GM21737 (cell line): ENCODE data around the gene GRHL1.

ENCODE experiments used
- ATAC-seq: cut with Tn5 transposase; IDR thresholded peaks from one replicate; pipeline ENCODE4 v1.9.1; 2021; ENCODE audit warnings: mild to moderate bottlenecking, moderate library complexity; ENCODE audit not compliant: unreplicated experiment

GRHL1 gene

DNA sequence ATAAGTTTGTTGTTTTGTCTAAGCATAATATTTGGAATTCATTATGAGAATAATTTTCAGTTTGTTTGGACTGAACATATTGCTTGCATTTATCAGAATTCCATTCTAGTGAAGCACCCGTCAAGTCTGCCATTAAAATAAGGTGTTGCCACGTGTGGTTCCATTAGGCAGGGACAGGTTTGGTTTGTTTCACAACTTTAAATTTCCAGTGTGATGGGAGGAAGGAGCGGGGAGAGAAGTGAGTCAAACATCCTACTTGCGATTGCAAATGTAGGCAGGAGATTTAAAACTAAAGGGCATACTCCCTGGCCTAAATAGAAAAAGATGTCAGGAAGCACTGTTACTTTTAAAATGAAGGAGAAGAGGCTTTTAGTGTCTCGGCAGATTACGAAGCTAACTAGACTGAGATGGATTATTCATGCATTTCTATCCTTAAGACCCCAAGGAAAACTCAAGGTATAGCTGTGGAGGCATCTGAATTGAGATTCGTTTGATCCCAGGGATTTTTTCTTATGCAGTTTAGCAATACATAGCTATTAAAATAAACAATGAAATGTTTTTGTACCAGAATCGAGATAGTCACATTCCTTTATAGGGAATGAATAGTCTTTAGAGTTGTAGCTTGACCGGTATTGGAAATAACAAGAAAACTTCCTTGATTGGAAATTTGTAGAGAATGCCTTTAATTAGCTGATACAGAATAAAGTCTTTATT, 19.8 kb downstream of the GRHL1 start:
- no peak for ATAC-seq

DNA sequence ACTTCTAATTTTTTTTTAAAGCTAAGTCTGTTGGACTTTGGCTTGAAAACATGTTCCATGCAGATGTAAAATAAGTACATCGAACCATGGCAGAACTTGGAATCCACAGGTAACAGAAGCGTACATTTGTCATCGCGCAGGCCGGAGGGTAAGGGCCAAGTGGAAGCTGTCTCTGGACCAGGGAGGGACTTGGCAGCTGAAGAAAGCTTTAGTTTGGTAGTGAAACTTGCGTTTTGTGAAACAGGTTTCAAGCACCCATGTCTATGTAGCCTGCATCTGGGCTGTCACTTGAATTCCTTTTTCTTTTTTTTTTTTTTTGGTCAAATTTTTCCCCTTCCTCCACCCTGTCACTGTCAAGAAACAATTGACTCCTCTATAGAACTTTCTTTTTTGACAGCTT, 20.4 kb downstream of the GRHL1 start:
- ATAC-seq: no peak

DNA sequence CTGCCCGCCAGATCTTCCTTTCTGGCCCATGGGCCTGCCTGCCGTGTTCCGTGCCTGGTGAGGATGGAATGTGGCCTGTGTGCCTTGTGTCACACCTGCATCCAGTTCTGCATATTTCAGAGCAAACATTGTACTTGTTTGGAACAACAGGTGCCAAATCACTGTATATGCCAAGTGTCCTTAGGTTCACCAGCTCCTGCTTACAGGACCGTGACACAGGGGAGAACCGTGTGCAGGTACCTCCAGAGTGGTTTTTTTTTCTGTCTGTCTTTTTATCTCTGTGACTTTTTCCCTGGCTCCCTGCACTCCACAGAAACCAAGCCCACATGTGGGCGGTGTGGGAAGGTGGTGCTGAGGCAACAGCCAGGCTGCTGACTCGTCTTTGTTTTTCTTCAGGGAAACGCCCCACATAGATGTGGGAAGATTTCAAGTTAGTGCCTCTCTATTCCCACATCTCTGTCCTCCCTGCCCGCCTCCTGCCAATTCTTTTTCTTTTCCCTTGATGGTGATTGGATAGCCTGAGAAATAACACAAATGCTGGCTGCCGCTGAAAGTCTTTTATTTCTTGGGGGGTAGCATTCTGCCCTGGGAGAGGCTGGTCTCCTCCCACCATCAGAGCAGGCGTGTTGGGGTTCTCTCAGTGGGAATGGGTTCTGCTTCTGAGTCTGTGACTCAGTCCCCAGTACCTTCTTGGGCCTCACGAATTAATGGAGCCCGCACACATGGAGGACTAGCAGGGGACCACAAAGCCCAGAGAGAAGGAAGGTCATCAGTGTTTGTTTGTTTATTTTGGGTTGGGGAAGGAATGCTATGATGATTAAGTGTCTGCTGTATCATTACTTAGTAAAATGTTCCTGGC, 21.4 kb downstream of the GRHL1 start:
- no peak for ATAC-seq

DNA sequence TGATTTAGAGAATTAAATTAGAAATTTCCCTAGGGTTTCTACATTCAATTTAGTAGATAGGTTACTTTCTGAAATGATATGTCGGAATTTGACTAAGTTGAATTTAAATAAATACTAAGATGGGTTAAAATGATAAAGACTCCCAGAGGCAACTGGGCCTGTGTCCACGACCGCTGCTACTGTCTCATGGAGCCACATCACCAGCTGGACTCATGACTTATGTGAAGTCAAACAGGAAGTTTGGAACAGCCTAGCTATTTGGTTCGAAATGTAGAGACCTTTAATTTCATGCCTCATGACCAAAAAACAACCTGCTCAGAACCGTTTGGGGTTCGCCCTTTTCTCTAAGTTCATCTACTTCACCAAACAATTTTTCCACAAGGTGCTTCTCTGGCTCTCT, 22.2 kb downstream of the GRHL1 start:
- ATAC-seq: no peak

DNA sequence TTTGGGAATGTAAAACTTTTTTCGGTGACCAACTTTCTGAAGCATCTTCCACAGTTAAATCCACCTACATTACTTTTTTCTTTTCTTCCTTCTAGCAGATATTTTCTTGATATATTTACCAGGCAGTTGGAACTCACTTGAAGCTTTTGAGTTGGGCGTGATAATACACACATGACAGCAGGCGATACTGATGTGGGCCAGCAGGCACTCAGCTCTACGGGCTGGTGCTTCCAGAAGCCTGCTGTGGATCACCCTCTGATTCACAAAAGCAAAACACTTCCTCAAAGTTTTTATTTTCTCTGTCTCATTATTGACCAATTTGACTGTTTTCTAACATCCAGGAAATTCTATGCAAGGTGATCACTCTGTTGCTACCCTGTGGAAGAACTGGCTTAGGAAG, 22.9 kb downstream of the GRHL1 start:
- ATAC-seq: no peak

DNA sequence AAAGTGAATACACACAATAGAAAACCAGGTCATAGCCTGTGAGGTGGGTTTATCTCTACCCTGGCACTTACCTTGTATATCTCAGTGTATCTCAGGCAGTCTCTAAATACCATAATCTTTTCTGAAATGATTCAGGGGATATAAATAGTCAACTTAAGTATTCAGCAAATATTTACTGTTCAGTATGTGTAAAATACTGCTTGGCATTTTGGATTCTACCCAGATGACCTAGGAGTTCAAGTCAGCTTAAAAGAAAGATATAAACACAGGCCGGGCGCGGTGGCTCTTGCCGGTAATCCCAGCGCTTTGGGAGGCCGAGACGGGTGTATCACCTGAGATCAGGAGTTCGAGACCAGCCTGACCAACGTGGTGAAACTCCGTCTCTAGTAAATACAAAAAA, 23.8 kb downstream of the GRHL1 start:
- no peak for ATAC-seq

DNA sequence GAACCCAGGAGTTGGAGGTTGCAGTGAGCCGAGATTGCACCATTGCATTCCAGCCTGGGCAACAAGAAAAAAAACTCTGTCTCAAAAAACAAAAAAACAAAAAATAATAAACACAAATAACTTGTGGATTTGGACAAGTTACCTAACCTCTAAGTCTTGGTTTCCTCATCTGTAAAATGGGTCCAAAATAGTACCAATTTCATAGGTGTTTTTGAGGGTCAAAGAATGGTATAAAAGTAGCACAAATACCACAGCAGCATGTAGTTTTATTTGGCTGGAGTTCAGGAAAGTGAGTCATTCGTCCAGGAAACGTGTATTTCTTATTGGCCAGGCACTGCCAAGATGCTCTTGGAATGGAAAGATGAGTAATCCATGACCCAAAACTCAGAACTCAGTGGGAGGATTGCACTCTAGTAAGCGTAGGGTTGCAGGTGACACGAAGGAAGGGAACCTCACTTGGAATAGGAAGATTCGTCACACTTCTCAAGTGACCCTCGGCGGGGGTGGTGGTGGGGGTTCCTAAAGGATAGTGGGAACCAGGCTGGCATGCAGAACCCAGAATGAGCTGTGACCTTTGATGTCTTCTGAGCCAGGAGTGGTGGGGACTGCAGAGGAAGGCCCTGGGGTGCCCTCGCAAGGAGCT, 24.4 kb downstream of the GRHL1 start:
- ATAC-seq: no peak

DNA sequence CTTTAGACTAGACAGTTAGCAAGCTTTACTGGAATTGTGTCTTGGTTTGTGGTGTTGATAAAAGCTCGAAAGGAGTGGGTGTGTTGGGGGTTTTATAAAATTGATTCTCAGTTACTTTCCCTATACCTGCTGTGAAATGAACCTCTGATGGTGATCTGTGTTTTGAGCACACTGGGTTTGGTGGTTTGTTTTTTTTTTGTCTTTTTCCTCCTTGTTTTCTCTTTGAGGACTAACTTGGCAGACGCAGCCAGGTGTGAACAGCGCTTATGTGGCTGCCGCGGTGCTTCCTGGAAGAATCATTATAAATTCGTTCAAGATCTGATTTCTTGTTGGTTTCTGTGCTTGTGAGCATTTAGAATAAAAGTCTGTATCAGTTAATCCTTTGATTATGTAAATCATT, 28.5 kb downstream of the GRHL1 start:
- ATAC-seq: no peak

DNA sequence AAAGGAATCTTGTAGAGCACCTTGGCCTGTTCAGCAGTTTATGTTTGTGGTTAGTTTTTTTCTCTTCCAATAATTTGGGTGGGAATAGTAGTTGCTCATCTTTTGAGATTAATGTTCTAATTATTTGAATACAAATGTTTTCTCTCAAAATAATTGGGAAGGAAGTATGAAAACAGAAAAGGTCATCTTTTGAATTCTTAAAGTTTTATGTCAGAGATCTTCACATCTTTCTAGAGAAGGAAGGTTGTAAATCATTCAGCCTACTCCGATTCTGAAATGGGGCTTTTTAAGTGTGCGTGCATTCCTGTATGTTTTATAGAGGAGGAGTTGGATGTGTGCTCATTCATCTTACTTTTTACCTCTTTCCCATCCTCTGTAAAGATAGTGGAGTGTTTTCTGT, 29.0 kb downstream of the GRHL1 start:
- no peak for ATAC-seq

DNA sequence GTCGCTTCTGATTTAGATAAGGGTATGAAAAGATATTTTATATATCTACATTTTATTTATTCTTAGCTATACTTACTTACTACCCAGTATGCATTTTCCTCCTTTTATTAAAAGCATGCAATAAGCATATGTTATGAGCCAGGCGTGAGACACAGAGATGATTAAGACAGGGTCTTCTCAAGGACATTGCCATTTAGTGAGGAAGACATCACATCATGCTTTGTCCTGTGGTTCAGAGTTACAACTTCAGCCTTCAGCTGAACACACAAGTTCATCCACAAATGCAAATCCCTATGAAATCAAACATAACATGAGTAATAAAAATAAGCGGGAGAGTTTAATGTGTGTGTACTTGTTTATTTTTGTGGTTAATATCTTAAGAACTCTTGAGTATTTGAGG, 30.2 kb downstream of the GRHL1 start:
- no peak for ATAC-seq

DNA sequence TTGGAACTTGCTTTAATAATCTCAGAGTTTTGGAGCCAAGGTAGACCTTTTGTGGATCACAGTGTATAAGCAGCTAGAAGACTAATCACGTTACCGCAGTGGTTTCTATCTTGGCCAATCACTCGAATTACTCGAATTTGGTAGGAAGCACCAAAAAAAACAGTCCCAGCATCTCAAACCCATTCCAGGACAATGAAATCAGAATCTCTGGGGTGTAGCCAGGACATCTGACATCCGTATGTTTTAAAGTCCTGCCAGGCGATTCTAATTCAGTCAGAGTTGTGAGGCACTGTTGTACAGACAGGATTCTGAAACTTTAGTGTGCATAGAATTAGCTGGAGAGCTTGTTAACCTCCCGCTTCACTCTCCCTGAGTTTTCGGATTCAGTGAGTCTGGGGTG, 30.8 kb downstream of the GRHL1 start:
- no peak for ATAC-seq

DNA sequence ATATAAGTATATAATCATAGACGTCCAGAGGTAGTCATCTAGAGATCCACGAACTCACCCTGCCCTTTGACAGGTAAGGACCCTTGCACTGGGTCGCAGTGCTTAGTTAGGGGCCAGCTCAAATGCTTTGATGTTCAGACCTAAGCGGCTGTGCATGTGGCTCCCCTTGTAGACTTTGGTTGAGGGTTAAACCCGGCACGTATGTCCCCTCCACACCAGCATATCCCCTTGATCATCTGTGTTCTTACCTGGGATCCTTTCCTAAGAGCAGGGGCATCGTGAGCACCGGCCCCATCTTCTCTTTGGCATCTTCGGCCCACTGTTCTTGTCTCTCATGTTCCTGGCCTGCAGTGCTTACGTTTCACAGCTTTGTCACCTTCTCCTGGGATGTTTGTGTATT, 31.4 kb downstream of the GRHL1 start:
- no peak for ATAC-seq

DNA sequence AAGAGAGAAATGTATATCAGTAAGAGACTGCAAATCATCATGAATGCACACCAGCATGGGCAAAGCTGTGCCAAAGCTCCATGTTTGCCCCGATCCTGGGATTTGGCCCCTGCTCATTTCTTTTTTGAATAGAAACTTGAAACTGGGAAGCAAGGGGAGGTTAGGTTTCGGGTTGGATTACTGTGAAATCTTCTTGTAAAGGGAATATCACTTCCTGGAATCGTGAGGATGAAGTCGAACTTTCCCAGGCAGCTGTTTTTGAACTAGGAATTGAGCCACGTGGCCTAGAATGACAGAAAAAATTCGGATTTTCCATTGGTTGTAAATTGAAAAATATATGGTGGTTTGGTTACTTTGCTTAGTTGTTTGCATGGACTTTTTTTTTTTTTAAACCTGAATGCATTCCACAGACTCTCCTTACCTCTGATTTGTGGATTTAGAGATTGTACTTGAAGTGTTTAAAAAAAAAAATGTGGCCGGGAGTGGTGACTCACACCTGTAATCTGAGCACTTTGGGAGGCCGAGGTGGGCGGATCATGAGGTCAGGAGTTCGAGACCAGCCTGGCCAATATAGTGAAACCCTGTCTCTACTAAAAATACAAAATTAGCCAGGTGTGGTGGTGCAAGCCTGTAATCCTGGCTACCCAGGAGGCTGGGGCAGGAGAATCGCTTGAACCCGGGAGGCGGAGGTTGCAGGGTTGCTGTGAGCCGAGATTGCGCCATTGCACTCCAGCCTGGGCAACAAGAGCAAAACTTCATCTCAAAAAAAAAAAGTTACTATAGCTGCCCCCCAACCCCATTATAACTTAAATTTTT, 32.1 kb downstream of the GRHL1 start:
- ATAC-seq: no peak

DNA sequence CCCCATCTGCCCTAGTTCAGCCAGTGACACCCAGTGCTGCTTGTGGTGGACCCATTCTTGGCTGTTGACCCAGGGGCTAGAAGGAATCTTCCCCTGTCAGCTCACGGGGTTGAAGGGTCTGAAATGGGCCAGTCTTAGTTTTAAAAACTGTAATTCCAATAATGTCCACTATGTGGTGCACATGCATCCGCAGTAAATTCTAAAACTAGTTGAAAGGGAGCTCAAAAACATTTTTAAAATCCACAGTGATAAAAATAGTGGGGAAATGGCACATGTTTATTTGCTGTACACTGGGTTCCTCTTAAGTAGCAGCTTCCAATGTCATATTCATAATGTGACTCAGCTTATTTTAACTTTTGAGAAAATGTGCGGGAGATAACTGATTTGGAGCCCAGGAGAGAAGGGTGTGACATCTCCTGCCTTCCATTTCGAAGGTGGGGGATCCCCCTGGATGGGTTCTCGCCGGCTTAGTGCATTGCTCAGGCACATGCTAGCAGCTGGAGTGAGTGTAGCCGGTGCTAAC, 32.8 kb downstream of the GRHL1 start:
- ATAC-seq: no peak

DNA sequence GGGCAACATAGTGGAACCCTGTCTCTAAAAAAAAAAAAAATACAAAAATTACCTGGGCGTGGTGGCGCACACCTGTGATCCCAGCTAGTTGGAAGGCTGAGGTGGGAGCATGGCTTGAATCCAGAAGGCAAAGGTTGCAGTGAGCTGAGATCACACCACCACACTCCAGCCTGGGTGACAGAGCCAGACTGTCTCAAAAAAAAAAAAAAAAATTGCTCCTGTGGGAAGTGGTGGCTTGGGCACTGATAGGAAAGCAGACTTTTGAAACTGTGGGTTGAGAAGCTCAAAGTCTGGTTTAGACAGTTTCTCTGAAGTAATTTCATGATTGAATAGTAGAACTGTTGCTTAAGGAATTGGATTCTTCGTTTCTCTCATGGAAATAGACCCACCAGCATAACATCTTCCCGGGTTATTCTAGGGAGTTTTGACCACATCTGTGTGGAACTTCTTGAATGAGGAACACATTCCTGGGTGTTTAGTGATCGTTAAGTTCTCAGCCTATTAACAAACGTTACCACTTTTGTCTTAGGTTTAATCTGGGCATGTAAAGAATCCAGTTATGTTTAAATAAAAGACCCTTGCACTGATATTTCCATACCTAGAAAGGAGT, 33.5 kb downstream of the GRHL1 start:
- no peak for ATAC-seq

DNA sequence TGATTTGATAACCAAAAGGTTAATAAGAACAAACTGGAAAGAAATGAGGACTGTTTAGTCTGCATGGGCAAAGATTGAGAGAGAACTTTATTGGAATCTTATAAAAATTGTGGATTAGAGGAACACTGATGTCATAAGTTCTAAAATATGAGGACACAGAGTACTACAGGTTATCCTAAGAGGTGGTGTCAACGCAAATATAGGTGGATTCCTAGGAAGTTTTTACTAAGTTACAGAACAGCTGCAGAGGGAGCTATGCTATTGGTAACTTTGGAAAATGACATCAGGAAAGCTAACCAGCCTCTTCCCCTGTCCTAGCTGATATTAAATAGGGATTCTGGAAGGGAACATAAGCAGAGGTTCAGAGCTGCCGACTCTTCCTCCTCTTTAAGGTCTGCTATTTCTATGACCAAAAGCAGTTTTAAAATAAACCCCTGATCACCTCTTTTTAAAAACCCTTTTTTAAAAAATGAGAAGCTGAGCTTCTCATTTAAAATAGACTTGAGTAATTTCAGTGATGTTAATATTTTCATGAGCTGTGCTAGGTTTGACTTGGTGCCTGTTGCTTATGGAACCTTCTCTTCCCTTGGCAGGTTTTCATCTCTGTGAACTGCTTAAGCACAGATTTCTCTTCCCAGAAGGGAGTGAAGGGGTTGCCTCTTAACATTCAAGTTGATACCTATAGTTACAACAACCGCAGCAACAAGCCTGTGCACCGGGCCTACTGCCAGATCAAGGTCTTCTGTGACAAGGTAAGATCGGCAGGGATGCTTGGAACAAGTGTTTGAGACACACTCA, 34.2 kb downstream of the GRHL1 start:
- no peak for ATAC-seq

DNA sequence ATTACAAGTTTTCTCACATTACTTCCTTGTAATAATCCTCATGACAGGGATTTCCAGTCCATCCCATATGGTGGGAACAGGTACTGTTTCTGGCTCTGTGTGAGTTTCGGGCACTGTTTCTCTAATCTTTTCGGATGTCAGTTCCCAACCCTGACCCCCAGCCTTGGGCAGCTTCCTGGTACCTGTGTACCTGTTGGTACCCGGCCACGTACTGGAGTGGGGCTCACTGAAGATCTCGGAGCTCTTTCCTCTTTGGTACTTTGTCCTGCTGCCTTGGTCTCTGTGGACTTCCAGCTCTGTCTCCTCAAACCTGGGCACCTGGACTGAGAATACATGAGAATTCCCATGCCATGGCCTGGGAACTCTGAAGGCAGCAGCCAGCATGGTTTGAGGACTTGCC, 36.8 kb downstream of the GRHL1 start:
- no peak for ATAC-seq

DNA sequence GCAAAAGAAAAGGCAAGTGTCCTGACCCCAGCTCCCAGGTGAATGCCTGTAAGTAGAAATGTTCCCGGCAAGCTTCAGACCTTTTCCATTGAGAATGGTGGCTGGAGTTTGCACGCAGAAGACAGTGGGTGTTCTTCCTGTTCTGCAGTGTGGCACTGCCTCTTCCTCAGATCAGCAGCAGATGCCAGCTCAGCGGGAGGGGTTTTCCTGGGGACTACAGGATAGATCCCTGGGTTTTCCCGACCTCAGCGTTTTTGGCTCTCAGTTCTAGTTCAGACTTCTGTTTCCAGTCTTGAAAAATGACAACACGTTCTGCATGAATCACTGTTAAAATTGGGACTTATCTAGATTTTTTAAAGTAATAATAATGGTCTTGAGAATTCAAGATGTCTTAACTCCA, 39.2 kb downstream of the GRHL1 start:
- ATAC-seq: no peak

DNA sequence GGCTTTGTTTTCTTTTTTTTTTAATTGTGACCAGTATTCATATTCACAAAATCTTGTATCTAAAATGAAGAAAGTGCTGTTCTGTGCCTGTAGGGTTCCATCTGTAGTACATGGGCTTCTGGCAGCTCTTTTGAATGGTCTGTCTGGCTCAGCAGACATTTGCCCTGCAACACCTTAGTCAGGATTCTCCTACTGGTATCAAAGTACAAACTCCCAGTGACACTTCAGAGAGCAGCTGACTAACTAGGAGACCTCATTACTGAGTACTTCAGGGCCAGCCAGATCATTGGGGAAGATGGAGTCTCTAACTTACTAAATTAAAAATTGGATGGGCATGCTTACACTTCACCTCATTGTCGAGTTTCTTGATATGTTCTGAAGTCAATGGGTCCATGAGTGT, 39.7 kb downstream of the GRHL1 start:
- ATAC-seq: no peak

DNA sequence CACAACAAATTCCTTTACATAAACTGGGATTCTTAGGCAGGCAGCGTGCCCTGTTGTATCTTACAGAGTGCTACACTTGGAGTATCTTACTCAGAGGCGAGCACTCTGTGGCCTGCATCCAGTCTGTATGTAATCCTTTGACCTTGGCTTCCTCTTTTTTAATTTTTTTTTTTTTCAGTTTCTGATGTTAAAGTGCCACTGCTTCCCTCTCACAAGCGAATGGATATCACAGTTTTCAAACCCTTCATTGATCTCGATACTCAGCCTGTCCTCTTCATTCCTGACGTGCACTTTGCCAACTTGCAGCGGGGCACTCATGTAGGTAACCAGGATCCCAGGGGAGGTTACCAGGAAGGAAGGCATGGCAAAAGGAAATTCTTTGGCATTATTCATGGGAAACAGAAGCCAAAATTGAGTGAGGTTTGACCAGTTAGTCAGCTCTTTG, 40.4 kb downstream of the GRHL1 start:
- ATAC-seq: no peak
